HL-60 (cell line): ENCODE measurements around the gene ASTN2.

Experiments used
- CTCF ChIP-seq: IDR thresholded peaks from one replicate; pipeline ENCODE4 v1.5.1; 2011; ENCODE audit warnings: low read length, control low read depth, inconsistent platforms; ENCODE audit not compliant: insufficient read depth
- GABPA ChIP-seq: IDR thresholded peaks from 2 replicates; pipeline ENCODE4 v1.6.1; 2012; ENCODE audit warnings: low read depth
- POLR2AphosphoS5 ChIP-seq: IDR thresholded peaks from 2 replicates; pipeline ENCODE4 v1.6.1; 2012; ENCODE audit warnings: low read depth
- REST ChIP-seq: IDR thresholded peaks from 2 replicates; pipeline ENCODE4 v1.6.1; 2012; ENCODE audit warnings: low read depth; ENCODE audit not compliant: insufficient replicate concordance
- SPI1 ChIP-seq: IDR thresholded peaks from 2 replicates; pipeline ENCODE4 v1.6.1; 2012; ENCODE audit warnings: low read depth, mild to moderate bottlenecking, borderline replicate concordance

GRCh38 chr9:116718111-116718510, 696.7 kb downstream of the ASTN2 start:
- TF ChIP-seq GABPA (no peak), CTCF (no peak), REST (no peak), POLR2AphosphoS5 (no peak), SPI1 (no peak)
